Ectodermal cell (in vitro differentiated cells): Measurements from ENCODE around the gene TSC22D1.

Source experiments
- H3K27ac ChIP-seq: 2 replicates; pipeline ENCODE4 v1.7.0; 2013; ENCODE audit warnings: mild to moderate bottlenecking, low read depth, low read length; ENCODE audit not compliant: insufficient read depth, poor library complexity, severe bottlenecking
- H3K27me3 ChIP-seq: 2 replicates; pipeline ENCODE4 v1.7.0; 2013; ENCODE audit warnings: mild to moderate bottlenecking, low read length; ENCODE audit not compliant: insufficient read depth, control insufficient read depth, poor library complexity, severe bottlenecking
- H3K36me3 ChIP-seq: one replicate; pipeline ENCODE4 v1.7.0; 2013; ENCODE audit warnings: low read length; ENCODE audit not compliant: control insufficient read depth, insufficient read depth
- H3K4me1 ChIP-seq: one replicate; pipeline ENCODE4 v1.7.0; 2013; ENCODE audit warnings: low read length; ENCODE audit not compliant: control insufficient read depth, insufficient read depth
- H3K4me3 ChIP-seq: 2 replicates; pipeline ENCODE4 v1.7.0; 2013; ENCODE audit warnings: low read depth, low read length, control low read depth; ENCODE audit not compliant: insufficient read depth
- H3K9me3 ChIP-seq: 2 replicates; pipeline ENCODE4 v1.7.0; 2013; ENCODE audit warnings: mild to moderate bottlenecking, low read length, moderate library complexity; ENCODE audit not compliant: control insufficient read depth
- WGBS, 2 experiments: methylation state at CpG; one replicate each; pipeline ENCODE4 v1.1.7; 2013; ENCODE audit warnings: missing lambda C conversion rate in 2 of 2; 5-methylcytosine and 5-hydroxymethylcytosine counted together

The TSC22D1 gene

GRCh38 chr13:44388427-44389059 is 187.6 kb downstream of the TSC22D1 start:
- Histone ChIP-seq H3K9me3 (no peaks in the 10 kb centered on the region), H3K27ac (no peak overlapping the region), H3K36me3 (no peaks in the 10 kb centered on the region), H3K4me1 (peaks cover 34% of the 10 kb centered on the region), H3K4me3 (no peak overlapping the region), H3K27me3 (no peaks in the 10 kb centered on the region)
- 33 to 37% methylated on average over 6 of the region's 7 CpGs for WGBS, 2 experiments

GRCh38 chr13:44386913-44387556 is 189.1 kb downstream of the TSC22D1 start:
- Histone ChIP-seq H3K4me1 (peaks cover 27% of the 10 kb centered on the region), H3K27ac (peak overlapping the region; percentile 28), H3K9me3 (no peaks in the 10 kb centered on the region), H3K4me3 (no peak overlapping the region), H3K36me3 (no peaks in the 10 kb centered on the region), H3K27me3 (no peaks in the 10 kb centered on the region)
- WGBS, 2 experiments: 65 to 68% methylated on average over 7 of the region's 7 CpGs

- Histone ChIP-seq H3K27ac (no peak overlapping the region), H3K4me3 (no peak overlapping the region), H3K4me1 (peaks cover 27% of the 10 kb centered on the region), H3K27me3 (no peaks in the 10 kb centered on the region), H3K9me3 (no peaks in the 10 kb centered on the region), H3K36me3 (no peaks in the 10 kb centered on the region)
- WGBS, 2 experiments: 92 to 94% methylated on average over 5 to 6 of the region's 6 CpGs
Observed at GRCh38 chr13:44385847-44386246, 190.3 kb downstream of the TSC22D1 start.

- Histone ChIP-seq H3K4me1 (peaks cover 27% of the 10 kb centered on the region), H3K27ac (no peak overlapping the region), H3K9me3 (no peaks in the 10 kb centered on the region), H3K36me3 (no peaks in the 10 kb centered on the region), H3K4me3 (no peak overlapping the region), H3K27me3 (no peaks in the 10 kb centered on the region)
- WGBS, 2 experiments: 91 to 96% methylated on average over 3 of the region's 3 CpGs
Observed at GRCh38 chr13:44385401-44385800, 190.7 kb downstream of the TSC22D1 start.

- no CpG with 5 or more reads among the region's 1 CpG for WGBS, 2 experiments
- H3K27me3 ChIP-seq: no peaks in the 10 kb centered on the region
- H3K36me3 ChIP-seq: no peaks in the 10 kb centered on the region
- H3K27ac ChIP-seq: no peak overlapping the region
- H3K9me3 ChIP-seq: no peaks in the 10 kb centered on the region
- no peak overlapping the region for H3K4me3 ChIP-seq
- H3K4me1 ChIP-seq: peaks cover 27% of the 10 kb centered on the region
Observed at GRCh38 chr13:44384778-44385177, 191.4 kb downstream of the TSC22D1 start.

GRCh38 chr13:44383945-44384344 is 192.2 kb downstream of the TSC22D1 start:
- no peaks in the 10 kb centered on the region for H3K36me3 ChIP-seq

GRCh38 chr13:44382635-44383145 is 193.4 kb downstream of the TSC22D1 start:
- H3K27me3 ChIP-seq: no peaks in the 10 kb centered on the region
- peaks cover 17% of the 10 kb centered on the region for H3K4me1 ChIP-seq
- 93 to 97% methylated on average over 5 of the region's 5 CpGs for WGBS, 2 experiments
- no peak overlapping the region for H3K4me3 ChIP-seq
- no peak overlapping the region for H3K27ac ChIP-seq
- H3K9me3 ChIP-seq: no peaks in the 10 kb centered on the region
- no peaks in the 10 kb centered on the region for H3K36me3 ChIP-seq

More at GRCh38 chr13:44383945-44384344, 192.2 kb downstream of the TSC22D1 start:
- Histone ChIP-seq H3K27ac (no peak overlapping the region), H3K9me3 (no peaks in the 10 kb centered on the region), H3K27me3 (no peaks in the 10 kb centered on the region), H3K4me1 (peaks cover 23% of the 10 kb centered on the region), H3K4me3 (no peak overlapping the region)
- 66 to 72% methylated on average over 5 of the region's 5 CpGs for WGBS, 2 experiments
